Measurements from ENCODE around the gene CEP20.

The CEP20 gene

GRCh38 chr16:15864939-15865338, 23.5 kb downstream of the CEP20 start:
- Histone ChIP-seq H3K36me3 (replicated peaks; ENCODE audit: insufficient read depth, low read length) (no peaks in the 10 kb centered on the region), H3K4me3 (ENCODE audit: low read length) (no peak overlapping the region), H3K27me3 (replicated peaks; ENCODE audit: insufficient read depth, low read length) (no peaks in the 10 kb centered on the region), H3K79me2 (ENCODE audit: low read length) (no peaks in the 10 kb centered on the region), H3K9ac (ENCODE audit: low read length) (no peak overlapping the region), H2AFZ (ENCODE audit: low read length) (no peak overlapping the region), H3F3A (ENCODE audit: insufficient read depth, low read length) (no peaks in the 10 kb centered on the region), H3K4me1 (ENCODE audit: low read length) (no peaks in the 10 kb centered on the region), H3K4me2 (ENCODE audit: low read depth, low read length) (no peak overlapping the region), H3K9me2 (replicated peaks; ENCODE audit: insufficient read depth, low read length) (no peaks in the 10 kb centered on the region), H3K27ac (ENCODE audit: low read length) (no peak overlapping the region), H4K20me1 (ENCODE audit: insufficient read depth, low read length) (no peaks in the 10 kb centered on the region), H3K9me3 (replicated peaks; ENCODE audit: insufficient read depth, low read length) (no peaks in the 10 kb centered on the region)
- TF ChIP-seq CTCF (IDR thresholded peaks at IDR 0.05; ENCODE audit: low read length), result no peak
- TF ChIP-seq EZH2phosphoT487 (IDR thresholded peaks at IDR 0.05; ENCODE audit: low read length), result no peak
- no peak for TF ChIP-seq EZH2 (optimal IDR thresholded peaks at IDR 0.05; ENCODE audit: low read depth, low read length)
- no peak for DNase-seq

GRCh38 chr16:15861996-15862395, 26.4 kb downstream of the CEP20 start:
- DNase-seq, result no peak
- Histone ChIP-seq H3K4me2 (ENCODE audit: low read depth, low read length) (no peak overlapping the region), H2AFZ (ENCODE audit: low read length) (no peak overlapping the region), H3K9me2 (replicated peaks; ENCODE audit: insufficient read depth, low read length) (no peaks in the 10 kb centered on the region), H3K79me2 (ENCODE audit: low read length) (no peaks in the 10 kb centered on the region), H3K9ac (ENCODE audit: low read length) (no peak overlapping the region), H3K27me3 (replicated peaks; ENCODE audit: insufficient read depth, low read length) (peaks cover 10% of the 10 kb centered on the region), H3K36me3 (replicated peaks; ENCODE audit: insufficient read depth, low read length) (no peaks in the 10 kb centered on the region), H3F3A (ENCODE audit: insufficient read depth, low read length) (no peaks in the 10 kb centered on the region), H3K4me1 (ENCODE audit: low read length) (0 out of 2 replicates have a peak, but pooled peaks cover 2% of the 10 kb centered on the region), H4K20me1 (ENCODE audit: insufficient read depth, low read length) (no peaks in the 10 kb centered on the region), H3K9me3 (replicated peaks; ENCODE audit: insufficient read depth, low read length) (no peaks in the 10 kb centered on the region), H3K27ac (ENCODE audit: low read length) (no peak overlapping the region), H3K4me3 (ENCODE audit: low read length) (no peak overlapping the region)
- TF ChIP-seq CTCF (IDR thresholded peaks at IDR 0.05; ENCODE audit: low read length) (no peak), EZH2phosphoT487 (IDR thresholded peaks at IDR 0.05; ENCODE audit: low read length) (no peak), EZH2 (optimal IDR thresholded peaks at IDR 0.05; ENCODE audit: low read depth, low read length) (no peak)

GRCh38 chr16:15858921-15859668, 29.3 kb downstream of the CEP20 start:
- TF ChIP-seq EZH2 (optimal IDR thresholded peaks at IDR 0.05; ENCODE audit: low read depth, low read length) (no peak), EZH2phosphoT487 (IDR thresholded peaks at IDR 0.05; ENCODE audit: low read length) (no peak), CTCF (IDR thresholded peaks at IDR 0.05; ENCODE audit: low read length) (no peak)
- DNase-seq, result no peak
- H3K36me3 ChIP-seq (replicated peaks; ENCODE audit: insufficient read depth, low read length), result no peaks in the 10 kb centered on the region
- H4K20me1 ChIP-seq (ENCODE audit: insufficient read depth, low read length), result no peaks in the 10 kb centered on the region
- no peak overlapping the region for H3K4me3 ChIP-seq (ENCODE audit: low read length)
- no peaks in the 10 kb centered on the region for H3K79me2 ChIP-seq (ENCODE audit: low read length)
- H3K9me2 ChIP-seq (replicated peaks; ENCODE audit: insufficient read depth, low read length), result no peaks in the 10 kb centered on the region
- no peak overlapping the region for H3K4me2 ChIP-seq (ENCODE audit: low read depth, low read length)
- H3F3A ChIP-seq (ENCODE audit: insufficient read depth, low read length), result peaks cover 21% of the 10 kb centered on the region; the same call in 1 of the 2 replicates
- H3K27ac ChIP-seq (ENCODE audit: low read length), result no peak overlapping the region
- no peak overlapping the region for H2AFZ ChIP-seq (ENCODE audit: low read length)
- H3K9ac ChIP-seq (ENCODE audit: low read length), result no peak overlapping the region
- peaks cover 24% of the 10 kb centered on the region for H3K4me1 ChIP-seq (ENCODE audit: low read length)
- H3K27me3 ChIP-seq (replicated peaks; ENCODE audit: insufficient read depth, low read length), result peaks cover 16% of the 10 kb centered on the region
- no peaks in the 10 kb centered on the region for H3K9me3 ChIP-seq (replicated peaks; ENCODE audit: insufficient read depth, low read length)

Measured in MM.1S (cell line).